Liver (tissue), 9 donors: Measurements from ENCODE around the gene RBPJ. TPM values are rescaled to one million over a fixed set of nuclear protein-coding genes. Genes with fewer than 3 reads are reported as not detected.

Source experiments
- DNase-seq: peaks from one replicate; pipeline ENCODE4 v3.0.0-alpha.2; 2017; ENCODE audit warnings: low spot score
- H3K27ac ChIP-seq, 2 donors: one replicate each; pipeline ENCODE4 v1.7.0; 2013; ENCODE audit warnings: inconsistent platforms in 2 of 2, low read length in 2 of 2, control low read depth in 1 of 2, low read depth in 1 of 2, mild to moderate bottlenecking in 1 of 2
- H3K27me3 ChIP-seq, 4 donors: one replicate each; pipeline versions ENCODE4 v1.6.1 to v1.7.0; 2013; ENCODE audit warnings: low read length in 3 of 4, inconsistent platforms in 1 of 4, mild to moderate bottlenecking in 1 of 4, moderate library complexity in 1 of 4; ENCODE audit not compliant: control insufficient read depth in 4 of 4, insufficient read depth in 4 of 4
- H3K36me3 ChIP-seq, 4 donors: one replicate each; pipeline versions ENCODE4 v1.6.1 to v1.7.0; 2013; ENCODE audit warnings: low read length in 3 of 4, mild to moderate bottlenecking in 3 of 4, low read depth in 1 of 4, moderate library complexity in 1 of 4; ENCODE audit not compliant: control insufficient read depth in 4 of 4, insufficient read depth in 3 of 4
- H3K4me1 ChIP-seq, 4 donors: one replicate each; pipeline versions ENCODE4 v1.6.1 to v1.7.0; 2013; ENCODE audit warnings: low read length in 3 of 4, mild to moderate bottlenecking in 3 of 4, moderate library complexity in 1 of 4; ENCODE audit not compliant: control insufficient read depth in 4 of 4, insufficient read depth in 4 of 4
- H3K4me3 ChIP-seq, 3 donors: one replicate each; pipeline versions ENCODE4 v1.6.1 to v1.7.0; 2013; ENCODE audit warnings: low read length in 3 of 3, control low read depth in 1 of 3, low read depth in 1 of 3, mild to moderate bottlenecking in 1 of 3
- H3K9ac ChIP-seq, 2 donors: one replicate each; pipeline ENCODE4 v1.7.0; 2013; ENCODE audit warnings: low read length in 2 of 2, mild to moderate bottlenecking in 2 of 2, moderate library complexity in 2 of 2, control low read depth in 1 of 2, low read depth in 1 of 2
- H3K9me3 ChIP-seq, 4 donors: one replicate each; pipeline versions ENCODE4 v1.6.1 to v1.7.0; 2013; ENCODE audit warnings: low read length in 3 of 4; ENCODE audit not compliant: control insufficient read depth in 4 of 4
- ATF3 ChIP-seq: IDR thresholded peaks from 2 replicates; pipeline ENCODE4 v1.6.1; 2016; ENCODE audit warnings: antibody characterized with exemption
- CTCF ChIP-seq: fragments of 150-350 bp; IDR thresholded peaks from 2 replicates; pipeline ENCODE4 v1.5.1; 2017; ENCODE audit warnings: improper control_type of control experiment, low read depth, low read length; ENCODE audit not compliant: missing input control
- EGR1 ChIP-seq, 2 donors: IDR thresholded peaks; 2 replicates each; pipeline ENCODE4 v1.6.1; 2016 to 2018; ENCODE audit warnings: antibody characterized with exemption in 2 of 2, low read depth in 2 of 2
- FOXA1 ChIP-seq: IDR thresholded peaks from 2 replicates; pipeline ENCODE4 v1.6.1; 2016; ENCODE audit warnings: antibody characterized with exemption
- FOXA2 ChIP-seq: IDR thresholded peaks from 2 replicates; pipeline ENCODE4 v1.6.1; 2016; ENCODE audit warnings: antibody characterized with exemption
- HNF4A ChIP-seq, 2 donors: conservative IDR thresholded peaks; 2 replicates each; pipeline ENCODE4 v1.6.1; 2016; ENCODE audit warnings: antibody characterized with exemption in 2 of 2, mild to moderate bottlenecking in 2 of 2
- HNF4G ChIP-seq: IDR thresholded peaks from 2 replicates; pipeline ENCODE4 v1.6.1; 2016; ENCODE audit warnings: antibody characterized with exemption
- JUND ChIP-seq, 2 donors: IDR thresholded peaks; 2 replicates each; pipeline ENCODE4 v1.6.1; 2016; ENCODE audit warnings: antibody characterized with exemption in 2 of 2
- MAX ChIP-seq: IDR thresholded peaks from 2 replicates; pipeline ENCODE4 v1.6.1; 2016; ENCODE audit warnings: antibody characterized with exemption
- NR2F2 ChIP-seq: IDR thresholded peaks from 2 replicates; pipeline ENCODE4 v1.6.1; 2016; ENCODE audit warnings: antibody characterized with exemption
- RAD21 ChIP-seq, 2 donors: IDR thresholded peaks; 2 replicates each; pipeline ENCODE4 v1.6.1; 2016; ENCODE audit warnings: antibody characterized with exemption in 2 of 2, mild to moderate bottlenecking in 2 of 2
- REST ChIP-seq: IDR thresholded peaks from 2 replicates; pipeline ENCODE4 v1.6.1; 2016; ENCODE audit warnings: antibody characterized with exemption, mild to moderate bottlenecking
- RXRA ChIP-seq, 2 donors: IDR thresholded peaks; 2 replicates each; pipeline ENCODE4 v1.6.1; 2017 to 2018; ENCODE audit warnings: antibody characterized with exemption in 2 of 2, mild to moderate bottlenecking in 1 of 2
- SP1 ChIP-seq: IDR thresholded peaks from 2 replicates; pipeline ENCODE4 v1.6.1; 2018; ENCODE audit warnings: antibody characterized with exemption, mild to moderate bottlenecking
- TAF1 ChIP-seq: conservative IDR thresholded peaks from 2 replicates; pipeline ENCODE4 v1.6.1; 2016; ENCODE audit warnings: antibody characterized with exemption, mild to moderate bottlenecking
- YY1 ChIP-seq: IDR thresholded peaks from 2 replicates; pipeline ENCODE4 v1.6.1; 2016; ENCODE audit warnings: antibody characterized with exemption, mild to moderate bottlenecking
- ZBTB33 ChIP-seq: IDR thresholded peaks from 2 replicates; pipeline ENCODE4 v1.6.1; 2016; ENCODE audit warnings: antibody characterized with exemption
- WGBS: extraction: QIAGEN DNeasy Blood & Tissue Kit; methylation state at CpG from one replicate; pipeline ENCODE4 v1.1.7; 2013; 5-methylcytosine and 5-hydroxymethylcytosine counted together
- polyA plus RNA-seq, 2 donors: library from polyadenylated mRNA; stranded (reverse) in 1 of 2; unstranded in 1 of 2; fragments of 200-250 nt in 1 of 2; fragments of >200 nt in 1 of 2; fragmentation: Nextera tagmentation in 1 of 2; extraction: Ambion mirVana in 1 of 2; gene quantifications; one replicate each; pipeline versions ENCODE4 v1.2.1 to v1.2.3, GENCODE V29; 2013 to 2015
- total RNA-seq, 2 donors: library from RNA; depleted of rRNA; stranded (reverse); fragments of >200 nt; gene quantifications; one replicate each; pipeline ENCODE4 v1.2.3, GENCODE V29; 2014
- donor health status: healthy.
- donor health status: healthy.
- donor health status: healthy.
- donor health status: healthy.
- donor health status: healthy.

The RBPJ gene
- total and polyA plus RNA-seq, 4 donors, result 8.0 to 32.2 (median 22.9) TPM

- Histone ChIP-seq H3K4me3 (no peak overlapping the region), H3K9ac (no peak overlapping the region), H3K4me1 (peaks cover 0 to 10% (median 2%) of the 10 kb centered on the region in 4 donors), H3K27ac (no peak overlapping the region), H3K27me3 (no peaks in the 10 kb centered on the region), H3K9me3 (no peaks in the 10 kb centered on the region), H3K36me3 (no peaks in the 10 kb centered on the region)
- DNase-seq, result no peak
- 71% methylated on average over 5 of the region's 5 CpGs for WGBS
- TF ChIP-seq RXRA (IDR thresholded peaks at IDR 0.05) (no peak), CTCF (no peak), JUND (IDR thresholded peaks at IDR 0.05) (no peak), SP1 (no peak), ATF3 (no peak), FOXA1 (no peak), NR2F2 (no peak), REST (no peak), FOXA2 (no peak), HNF4A (conservative IDR thresholded peaks at IDR 0.05) (no peak), EGR1 (IDR thresholded peaks at IDR 0.05; ENCODE audit: low read depth in 2 of 2) (no peak)
These were observed 40.0 kb downstream of the RBPJ start for GRCh38 chr4:26360864-26361263.

- TF ChIP-seq ATF3 (no peak), MAX (no peak), SP1 (no peak), FOXA2 (no peak), REST (no peak), HNF4A (conservative IDR thresholded peaks at IDR 0.05) (no peak), FOXA1 (no peak), CTCF (no peak), HNF4G (no peak), RAD21 (IDR thresholded peaks at IDR 0.05) (no peak), YY1 (no peak), TAF1 (no peak), RXRA (IDR thresholded peaks at IDR 0.05) (no peak), NR2F2 (no peak), JUND (IDR thresholded peaks at IDR 0.05) (no peak), ZBTB33 (no peak)
- Histone ChIP-seq H3K27ac (no peak overlapping the region), H3K9ac (no peak overlapping the region), H3K9me3 (no peaks in the 10 kb centered on the region), H3K4me1 (peaks cover 0 to 7% (median under 1%) of the 10 kb centered on the region in 4 donors), H3K27me3 (no peaks in the 10 kb centered on the region), H3K4me3 (no peak overlapping the region), H3K36me3 (no peaks in the 10 kb centered on the region)
- 83% methylated on average over 2 of the region's 2 CpGs for WGBS
- DNase-seq, result no peak
These were observed 40.5 kb downstream of the RBPJ start for GRCh38 chr4:26361297-26361696.
